DMS153 treated with DMSO at 0.1 percent for 48 hours (cell line): ENCODE measurements around the gene POU2AF1.

Experiments
- DNase-seq: peaks from one replicate; lab custom pipeline; 2025; ENCODE audit not compliant: unreplicated experiment; lab: John Stamatoyannopoulos, UW

The POU2AF1 gene

DNA sequence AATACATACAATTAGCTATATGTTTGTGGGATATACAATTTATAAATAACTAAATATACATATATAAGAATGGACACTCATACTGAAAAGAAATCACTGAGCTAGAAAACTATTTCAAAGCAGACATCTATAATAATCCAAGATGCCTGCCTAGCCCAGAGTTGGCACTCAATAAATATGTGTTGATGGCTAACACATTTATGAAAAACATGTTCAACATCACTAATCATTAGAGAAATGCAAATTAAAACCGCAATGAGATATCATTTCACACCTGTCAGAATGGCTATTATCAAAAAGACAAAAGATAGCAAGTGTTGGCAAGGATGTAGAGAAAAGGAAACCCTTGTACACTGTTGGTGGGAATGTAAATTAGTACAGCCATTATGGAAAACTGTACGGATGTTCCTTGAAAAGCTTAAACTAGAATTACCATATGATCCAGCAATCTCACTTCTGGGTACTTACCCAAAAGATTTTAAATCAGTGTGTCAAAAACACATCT, 29.8 kb downstream of the POU2AF1 start:
- DNase-seq, result no peak

GRCh38 chr11:111348147-111348546, 30.9 kb downstream of the POU2AF1 start:
- no peak for DNase-seq

GRCh38 chr11:111347723-111348115, 31.4 kb downstream of the POU2AF1 start:
- DNase-seq, result no peak

DNA sequence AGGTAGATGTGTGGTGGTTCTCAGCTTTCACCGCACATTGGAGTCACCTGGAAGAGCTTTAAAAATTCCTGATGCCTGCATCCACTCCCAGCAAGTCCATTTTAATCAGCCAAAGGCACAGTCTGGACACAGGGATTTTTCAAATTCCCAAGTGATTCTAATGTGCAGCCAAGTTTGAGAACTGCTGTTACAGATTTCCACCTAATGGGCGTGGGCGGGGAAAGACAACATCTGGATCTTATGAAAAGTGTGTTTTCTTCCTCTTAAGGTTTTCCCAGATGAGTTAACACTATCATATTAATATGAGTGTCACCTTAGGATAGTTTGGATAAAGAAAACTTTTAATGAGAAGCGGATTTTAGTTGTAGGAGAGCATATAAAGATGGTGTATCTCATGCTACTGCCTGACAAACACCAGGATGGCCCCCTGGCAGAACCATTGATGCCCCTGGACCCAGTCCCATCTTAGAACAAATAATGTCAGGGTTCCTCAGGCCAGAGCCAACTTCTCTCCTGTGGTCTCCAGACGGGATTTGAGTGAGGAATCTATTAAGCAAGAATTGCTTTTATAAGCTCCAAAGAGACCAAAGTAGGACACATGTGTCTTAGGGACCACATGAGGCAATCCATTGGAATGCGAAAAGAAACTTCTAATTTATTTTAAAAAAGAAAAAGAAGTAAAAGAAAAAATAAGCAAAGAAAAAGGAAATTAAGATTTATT, 31.9 kb downstream of the POU2AF1 start:
- no peak for DNase-seq

DNA sequence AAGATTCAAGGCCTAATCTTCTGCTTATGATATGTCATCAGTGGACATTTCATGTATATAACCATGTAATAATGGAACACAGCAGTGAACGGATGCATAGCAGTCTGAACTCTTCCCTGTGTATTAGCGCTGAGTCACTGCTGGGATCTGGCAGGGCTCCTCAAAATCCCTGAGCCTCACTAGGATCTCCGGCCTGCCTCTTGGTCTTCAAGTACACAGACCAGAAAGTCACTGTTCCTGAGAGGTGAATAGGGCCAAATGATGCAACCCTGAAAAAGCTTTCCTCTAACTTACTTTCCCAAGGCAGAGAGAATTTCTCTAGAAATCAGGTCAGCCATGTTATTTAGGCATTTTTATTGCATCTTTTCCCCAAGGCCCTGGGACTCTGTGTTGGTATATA, 35.0 kb downstream of the POU2AF1 start:
- no peak for DNase-seq

DNA sequence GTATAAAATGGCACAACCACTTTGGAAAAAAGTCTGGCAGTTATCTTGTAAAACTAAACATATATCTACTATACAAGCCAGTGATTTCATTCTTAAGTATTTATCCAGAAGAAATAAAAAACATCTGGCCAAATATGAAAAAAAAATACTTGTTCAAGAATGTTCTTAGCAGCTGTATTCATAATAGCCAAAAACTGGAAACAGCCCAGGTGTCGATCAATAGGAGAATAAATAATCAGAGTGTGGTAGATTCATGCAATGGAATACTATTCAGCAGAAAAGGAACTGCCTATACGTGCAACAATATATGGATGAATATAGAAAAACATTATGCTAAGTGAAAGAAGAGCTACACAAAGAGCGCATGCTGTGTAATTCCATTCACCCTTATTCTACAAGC, 36.7 kb downstream of the POU2AF1 start:
- no peak for DNase-seq

GRCh38 chr11:111339758-111340388, 39.2 kb downstream of the POU2AF1 start:
- no peak for DNase-seq

- DNase-seq, result no peak
Observed at GRCh38 chr11:111336582-111337256, 42.4 kb downstream of the POU2AF1 start.

GRCh38 chr11:111336062-111336461, 43.0 kb downstream of the POU2AF1 start:
- no peak for DNase-seq

DNA sequence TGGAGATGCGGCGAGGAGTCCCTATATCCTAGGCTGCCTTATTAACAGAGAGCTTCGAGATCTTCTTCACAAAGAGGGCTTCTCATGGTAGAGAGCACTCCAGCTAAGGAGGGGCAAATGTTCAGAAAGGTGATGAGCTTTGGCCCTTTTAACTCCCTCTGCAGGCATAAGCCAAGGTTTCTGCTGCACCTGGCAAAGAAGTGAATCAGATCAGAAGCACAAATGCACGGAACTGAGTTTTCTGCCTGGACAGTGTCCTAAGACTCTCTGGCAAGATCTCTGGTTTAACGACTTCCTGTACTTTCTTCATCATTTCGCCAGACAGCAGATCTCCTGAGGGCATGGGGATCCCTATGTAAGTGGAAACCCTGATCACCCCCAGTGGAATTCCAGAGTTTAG, 43.5 kb downstream of the POU2AF1 start:
- no peak for DNase-seq

DNA sequence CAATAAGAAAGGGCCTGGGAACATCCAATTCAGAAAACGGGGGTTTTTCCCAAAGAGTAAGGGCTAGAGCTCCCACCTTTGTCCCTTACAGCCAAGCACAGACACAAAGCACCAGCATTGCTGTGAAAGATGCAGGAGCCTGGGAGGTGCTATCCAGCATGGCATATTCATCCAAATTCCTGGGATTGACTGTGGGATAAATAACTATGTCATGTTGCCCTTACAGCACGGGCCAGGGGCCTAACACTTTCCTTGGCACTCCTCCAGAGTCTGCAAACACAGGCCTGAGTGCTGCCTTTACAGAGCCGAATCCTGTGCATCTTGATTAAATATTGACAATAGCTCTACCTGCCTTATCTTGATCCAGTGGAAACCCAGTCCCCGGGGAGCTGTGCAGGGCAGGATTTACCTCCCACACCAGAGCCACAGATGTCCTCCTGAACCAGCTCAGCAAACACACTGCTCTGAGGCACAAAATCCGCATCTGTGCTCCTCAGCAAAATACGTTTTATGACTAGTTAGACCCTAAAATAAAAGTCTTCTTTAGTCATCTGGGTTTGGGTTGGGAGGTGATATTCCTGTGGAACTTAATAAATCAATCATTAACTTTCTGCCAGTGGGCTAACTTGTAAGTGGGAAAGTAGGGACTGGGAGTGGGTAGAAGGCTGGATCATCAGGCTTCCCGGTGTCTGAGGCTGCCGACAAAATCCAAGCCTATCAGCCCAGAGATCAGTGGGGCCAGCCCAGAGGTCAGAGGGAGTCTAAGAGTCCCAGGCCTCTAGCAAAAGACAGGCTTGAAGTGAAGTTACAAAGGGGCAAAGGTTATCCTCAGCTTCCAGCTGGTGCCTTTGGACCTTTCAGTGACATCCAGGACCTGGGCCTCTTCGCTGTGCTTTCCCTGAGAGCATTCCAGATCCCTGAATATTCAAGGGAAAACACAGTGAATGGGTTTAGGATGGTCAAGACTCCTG, 44.3 kb downstream of the POU2AF1 start:
- DNase-seq, result peak; percentile 97

DNA sequence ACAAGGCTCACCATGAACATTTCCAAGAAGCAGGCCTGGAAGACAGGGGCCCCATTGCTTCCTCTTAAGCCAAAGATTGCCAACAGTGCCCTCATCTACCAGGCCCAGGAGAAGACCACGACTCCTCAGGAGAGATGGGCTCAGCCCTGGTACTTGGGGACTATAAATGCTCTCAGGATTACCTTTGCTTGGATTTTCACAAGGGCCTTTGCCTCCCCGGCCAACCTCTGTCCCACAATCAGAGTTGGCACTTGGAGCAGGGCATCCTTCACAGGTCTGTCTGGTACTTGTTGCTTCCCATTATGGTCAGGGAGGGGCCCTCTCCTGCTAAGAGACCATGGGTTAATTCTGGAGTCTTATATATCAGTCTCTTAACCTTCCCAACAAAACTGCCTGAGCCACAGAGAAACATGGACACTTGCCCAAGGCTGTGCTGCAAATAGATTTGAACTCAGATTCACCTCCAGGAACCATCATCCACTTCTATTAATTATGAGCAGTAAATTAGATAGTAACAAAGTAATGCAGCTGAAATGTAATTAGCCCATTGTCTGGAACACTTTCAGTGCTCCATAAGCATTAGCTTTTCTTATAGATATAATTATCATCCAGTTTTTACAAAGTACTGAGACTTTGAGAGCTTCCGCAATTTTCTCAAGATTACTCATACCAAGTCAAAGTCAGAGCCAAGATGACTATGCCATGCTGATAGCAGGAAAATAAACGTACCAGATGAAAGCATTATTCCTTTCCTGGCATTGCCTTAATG, 47.2 kb downstream of the POU2AF1 start:
- DNase-seq, result no peak

GRCh38 chr11:111330234-111330893, 48.7 kb downstream of the POU2AF1 start:
- DNase-seq, result no peak

- no peak for DNase-seq
Observed at GRCh38 chr11:111329306-111330204, 49.5 kb downstream of the POU2AF1 start.

DNA sequence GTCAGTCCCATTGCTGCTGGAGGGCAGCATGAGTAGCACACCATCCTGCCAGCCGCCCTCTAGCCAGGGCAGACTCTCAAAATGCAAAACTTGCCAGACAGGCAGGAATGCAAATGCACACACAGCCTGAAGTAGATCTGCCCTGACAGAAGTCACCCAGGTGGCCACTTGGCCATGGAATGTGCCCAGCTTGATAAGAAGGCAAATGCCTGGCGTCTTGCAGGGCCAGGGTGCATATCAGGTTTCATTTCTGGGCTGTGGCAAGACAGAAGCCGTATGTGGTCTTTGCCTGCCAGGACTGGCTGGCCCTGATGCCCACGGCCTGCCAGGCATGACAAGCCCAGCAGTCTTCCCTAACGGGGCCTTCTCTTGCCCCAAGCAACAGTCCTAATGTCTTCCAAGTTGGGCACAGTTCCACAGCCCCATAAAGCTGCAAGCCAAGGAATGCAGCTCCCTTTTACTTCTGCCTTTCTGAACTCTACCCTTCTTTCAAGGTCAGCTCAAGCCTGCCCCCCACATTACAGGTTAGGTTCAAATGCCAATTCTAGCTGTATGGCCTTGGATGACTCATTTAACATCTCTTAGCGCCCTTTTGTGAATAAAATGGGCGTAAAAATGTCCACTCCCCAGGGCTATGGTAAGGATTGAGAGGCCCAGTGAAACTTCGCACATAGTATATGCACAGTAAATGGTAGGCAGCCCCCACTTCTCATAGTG, 51.0 kb downstream of the POU2AF1 start:
- DNase-seq, result no peak

DNA sequence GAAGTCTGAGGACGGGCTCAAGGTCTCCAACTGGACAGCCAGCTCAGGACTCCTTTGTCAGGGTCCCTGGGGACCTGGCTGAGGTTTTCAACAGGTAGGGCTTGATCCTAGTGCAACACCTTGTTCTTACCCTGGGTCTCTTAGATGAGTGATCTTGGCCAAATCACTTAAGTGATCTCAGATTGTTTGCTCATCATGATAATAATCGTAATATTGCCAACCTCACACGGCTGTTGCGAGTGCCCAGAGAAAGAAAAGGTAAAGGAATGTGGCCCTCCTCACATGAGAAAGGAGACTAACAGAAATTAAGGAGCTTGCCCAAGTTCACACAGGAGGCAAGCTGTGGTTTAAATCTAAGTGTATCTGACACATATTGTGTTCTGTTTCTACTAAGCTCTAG, 52.3 kb downstream of the POU2AF1 start:
- no peak for DNase-seq

- no peak for DNase-seq
Observed at GRCh38 chr11:111325259-111325658, 53.8 kb downstream of the POU2AF1 start.

DNA sequence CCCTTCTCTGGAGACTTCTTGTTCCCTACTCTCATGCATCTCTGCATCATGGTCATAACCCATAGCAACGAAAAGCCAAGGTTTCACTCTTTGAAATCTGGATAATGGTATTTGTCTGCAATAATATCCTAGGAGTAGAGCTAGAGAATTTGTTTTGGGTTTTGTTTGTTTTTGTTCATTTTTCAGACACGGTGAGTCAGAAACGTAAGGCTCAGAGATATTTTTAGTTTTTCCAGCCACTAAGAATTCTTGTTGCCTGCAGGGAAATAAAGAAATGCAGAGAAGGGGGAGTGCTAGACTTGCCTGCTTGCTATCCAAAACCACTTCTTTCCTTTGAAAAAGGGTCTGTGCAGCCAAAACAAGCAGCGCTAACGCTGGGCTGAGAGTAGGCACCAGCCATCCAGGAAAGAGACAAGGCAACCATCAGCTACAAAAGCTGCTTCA, 54.8 kb downstream of the POU2AF1 start:
- DNase-seq, result no peak
